Colonic mucosa (tissue), 4 donors: ENCODE results near the gene PATJ. TPM values are rescaled to one million over a fixed set of nuclear protein-coding genes. Genes with fewer than 3 reads are reported as not detected.
"Not testable (repeated sequence)": the region's sequence is repeated elsewhere in the genome, so short reads cannot be mapped to it uniquely, and the experiment has no call there.

Experiments
- DNase-seq: peaks from one replicate; pipeline ENCODE4 v3.0.0-alpha.2; 2020
- H3K27ac ChIP-seq: fragments of 200-600 bp; one replicate; pipeline ENCODE4 v1.8.0; 2021
- H3K27me3 ChIP-seq: fragments of 200-600 bp; one replicate; pipeline ENCODE4 v1.8.0; 2021
- H3K36me3 ChIP-seq: fragments of 200-600 bp; one replicate; pipeline ENCODE4 v1.8.0; 2021
- H3K4me1 ChIP-seq: fragments of 200-600 bp; one replicate; pipeline ENCODE4 v1.8.0; 2021; ENCODE audit warnings: mild to moderate bottlenecking
- H3K4me3 ChIP-seq: fragments of 200-600 bp; one replicate; pipeline ENCODE4 v1.8.0; 2021
- H3K9ac ChIP-seq, 2 donors: one replicate each; pipeline ENCODE4 v1.7.0; 2013; ENCODE audit warnings: control low read depth in 2 of 2, low read depth in 2 of 2, low read length in 2 of 2
- H3K9me3 ChIP-seq: fragments of 200-600 bp; one replicate; pipeline ENCODE4 v1.8.0; 2021
- intact Hi-C: fragments of 100-400 bp; cut with DNase I; formaldehyde crosslinking; loops from one replicate; pipeline ENCODE4 v1.14.1; 2022
- total RNA-seq, 2 donors: library from RNA; stranded (reverse); fragmentation: NEBNext Ultra II Directional in 1 of 2; extraction: Animal tissue kit (Norgen Biotek cat#: 25700) in 1 of 2; gene quantifications; one replicate each; pipeline ENCODE4 v1.2.1, GENCODE V29; 2021
- TF ChIP-seq, protein P1 (sequence below): fragments of 200-600 bp; IDR thresholded peaks from one replicate; pipeline ENCODE4 v1.8.0; 2022; ENCODE audit warnings: antibody characterized with exemption, mild to moderate bottlenecking
- donor health status: healthy.
- donor health status: DM: no; HTN: no; CAD: no.
- donor health status: DM: no; HTN: no; CAD: no.

The PATJ gene
- total RNA-seq, 2 donors from 2014 or later = 65.6 to 69.0 TPM

DNA sequence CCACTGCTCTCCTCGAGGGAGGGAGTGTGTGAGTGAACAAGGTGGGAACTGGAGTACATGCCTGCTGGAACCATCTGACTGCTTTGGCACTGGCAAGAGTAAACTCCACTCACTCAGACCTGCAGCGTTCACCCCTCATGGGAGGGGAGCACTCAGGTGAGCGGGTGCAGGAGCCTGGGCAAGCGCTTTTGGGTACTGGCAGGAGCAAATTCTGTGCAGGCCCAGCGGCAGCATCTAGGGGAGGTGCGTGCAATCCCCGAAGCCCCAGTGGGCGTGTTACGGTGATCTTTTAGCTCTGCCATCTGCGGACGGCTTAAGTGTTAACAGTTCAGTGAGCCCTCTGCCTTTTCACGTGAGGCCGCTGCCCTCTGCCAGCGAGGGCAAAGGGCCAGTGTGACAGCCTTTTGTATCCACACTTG, 127.4 kb downstream of the PATJ start:
- TF ChIP-seq, protein P1, sequence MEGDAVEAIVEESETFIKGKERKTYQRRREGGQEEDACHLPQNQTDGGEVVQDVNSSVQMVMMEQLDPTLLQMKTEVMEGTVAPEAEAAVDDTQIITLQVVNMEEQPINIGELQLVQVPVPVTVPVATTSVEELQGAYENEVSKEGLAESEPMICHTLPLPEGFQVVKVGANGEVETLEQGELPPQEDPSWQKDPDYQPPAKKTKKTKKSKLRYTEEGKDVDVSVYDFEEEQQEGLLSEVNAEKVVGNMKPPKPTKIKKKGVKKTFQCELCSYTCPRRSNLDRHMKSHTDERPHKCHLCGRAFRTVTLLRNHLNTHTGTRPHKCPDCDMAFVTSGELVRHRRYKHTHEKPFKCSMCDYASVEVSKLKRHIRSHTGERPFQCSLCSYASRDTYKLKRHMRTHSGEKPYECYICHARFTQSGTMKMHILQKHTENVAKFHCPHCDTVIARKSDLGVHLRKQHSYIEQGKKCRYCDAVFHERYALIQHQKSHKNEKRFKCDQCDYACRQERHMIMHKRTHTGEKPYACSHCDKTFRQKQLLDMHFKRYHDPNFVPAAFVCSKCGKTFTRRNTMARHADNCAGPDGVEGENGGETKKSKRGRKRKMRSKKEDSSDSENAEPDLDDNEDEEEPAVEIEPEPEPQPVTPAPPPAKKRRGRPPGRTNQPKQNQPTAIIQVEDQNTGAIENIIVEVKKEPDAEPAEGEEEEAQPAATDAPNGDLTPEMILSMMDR = no peak
- H3K9ac ChIP-seq = no peak overlapping the region
- H3K9me3 ChIP-seq = no peaks in the 10 kb centered on the region
- DNase-seq = no peak
- H3K4me3 ChIP-seq = no peak overlapping the region
- no peaks in the 10 kb centered on the region for H3K27me3 ChIP-seq
- intact Hi-C loops = no loop called here
- peaks cover 1% of the 10 kb centered on the region for H3K36me3 ChIP-seq
- H3K27ac ChIP-seq = no peak overlapping the region
- no peaks in the 10 kb centered on the region for H3K4me1 ChIP-seq

DNA sequence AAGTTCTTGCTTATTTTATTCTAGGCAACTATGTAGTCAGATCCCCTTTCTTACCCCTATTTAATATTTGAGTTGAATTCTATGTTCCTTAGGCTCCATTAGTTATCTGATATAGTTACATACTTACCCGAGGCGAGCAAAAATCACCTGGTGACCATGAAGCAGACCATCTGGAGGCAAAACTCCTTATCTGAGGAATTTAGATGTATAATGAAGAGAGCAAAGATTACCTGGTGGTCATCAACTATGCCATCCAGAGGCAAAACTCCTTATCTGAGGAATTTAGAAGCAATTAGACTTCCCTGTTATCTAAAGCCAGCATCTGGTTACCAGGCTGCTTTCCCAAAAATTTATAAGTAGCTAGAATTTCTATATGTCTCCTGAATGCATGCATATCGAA, 129.9 kb downstream of the PATJ start:
- H3K27me3 ChIP-seq = no peaks in the 10 kb centered on the region
- no peak overlapping the region for H3K27ac ChIP-seq
- TF ChIP-seq, protein P1 = no peak
- no peaks in the 10 kb centered on the region for H3K4me1 ChIP-seq
- no peaks in the 10 kb centered on the region for H3K36me3 ChIP-seq
- H3K9ac ChIP-seq = no peak overlapping the region
- H3K9me3 ChIP-seq = no peaks in the 10 kb centered on the region
- no peak for DNase-seq
- H3K4me3 ChIP-seq = no peak overlapping the region
- intact Hi-C loops = no loop called here

DNA sequence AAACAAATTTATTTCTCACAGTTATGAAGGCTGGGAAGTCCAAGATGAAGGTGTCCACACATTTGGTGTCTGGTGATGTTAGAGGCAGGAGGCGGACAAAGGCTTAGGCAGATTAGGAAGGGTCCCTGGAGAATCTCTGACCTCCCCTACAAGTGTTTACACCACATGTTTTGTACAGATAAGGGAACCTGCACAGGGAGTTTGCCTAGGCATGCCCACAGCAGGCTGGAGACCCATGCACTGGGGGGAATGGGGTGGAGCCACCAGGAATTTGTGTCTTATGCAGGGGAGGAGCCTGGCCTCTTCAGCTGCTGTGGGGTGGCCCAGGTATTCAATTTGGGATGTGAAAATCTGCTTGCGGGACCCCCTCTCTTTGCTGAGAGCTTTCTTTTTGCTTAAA, 131.3 kb downstream of the PATJ start:
- Histone ChIP-seq H3K4me1 (no peaks in the 10 kb centered on the region), H3K36me3 (no peaks in the 10 kb centered on the region), H3K9me3 (no peaks in the 10 kb centered on the region), H3K27me3 (no peaks in the 10 kb centered on the region), H3K4me3 (no peak overlapping the region), H3K9ac (no peak overlapping the region), H3K27ac (no peak overlapping the region)
- TF ChIP-seq, protein P1 = no peak
- DNase-seq = no peak
- intact Hi-C loops = no loop called here

DNA sequence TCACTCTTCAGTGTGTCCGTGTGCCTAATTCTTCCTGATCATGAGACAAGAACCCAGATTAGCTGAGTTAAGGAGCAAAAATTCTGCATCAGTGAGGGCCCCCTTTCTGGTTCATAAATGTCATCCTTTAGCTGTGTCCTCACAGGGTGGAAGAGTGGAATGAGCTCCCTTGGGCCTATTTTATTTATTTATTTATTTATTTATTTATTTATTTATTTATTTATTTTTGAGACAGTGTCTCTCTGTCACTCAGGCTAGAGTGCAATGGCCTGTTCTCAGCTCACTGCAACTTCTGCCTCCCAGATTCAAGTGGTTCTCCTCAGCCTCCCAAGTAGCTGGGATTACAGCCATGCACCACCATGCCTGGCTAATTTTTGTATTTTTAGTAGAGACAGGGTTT, 131.7 kb downstream of the PATJ start:
- intact Hi-C loops = no loop called here
- TF ChIP-seq, protein P1 = no peak
- H3K4me1 ChIP-seq = no peaks in the 10 kb centered on the region
- H3K9me3 ChIP-seq = no peaks in the 10 kb centered on the region
- DNase-seq = no peak
- no peak overlapping the region for H3K4me3 ChIP-seq
- no peaks in the 10 kb centered on the region for H3K27me3 ChIP-seq
- H3K36me3 ChIP-seq = no peaks in the 10 kb centered on the region
- H3K27ac ChIP-seq = no peak overlapping the region
- no peak overlapping the region for H3K9ac ChIP-seq

DNA sequence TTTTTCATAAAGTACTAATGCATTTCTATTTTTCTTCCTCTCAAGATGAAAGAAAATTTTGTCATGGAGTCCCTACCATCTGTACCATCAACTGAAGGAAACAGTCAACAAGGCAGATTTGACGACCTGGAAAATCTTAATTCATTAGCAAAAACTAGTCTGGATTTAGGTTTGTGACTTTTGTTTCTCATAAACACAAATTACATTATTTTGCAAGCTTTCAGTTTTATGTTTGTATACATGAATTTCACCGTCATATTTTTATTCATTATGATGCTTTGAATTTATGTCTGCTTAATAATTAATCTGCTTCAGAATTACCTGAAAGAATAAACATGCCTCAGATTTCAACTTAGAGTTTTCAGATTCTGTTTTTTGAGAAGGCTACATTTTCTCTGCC, 132.9 kb downstream of the PATJ start:
- intact Hi-C loops = no loop called here
- Histone ChIP-seq H3K4me1 (no peaks in the 10 kb centered on the region), H3K9me3 (no peaks in the 10 kb centered on the region), H3K36me3 (no peaks in the 10 kb centered on the region), H3K27ac (no peak overlapping the region), H3K27me3 (no peaks in the 10 kb centered on the region), H3K4me3 (no peak overlapping the region), H3K9ac (no peak overlapping the region)
- DNase-seq = no peak
- TF ChIP-seq, protein P1 = no peak

DNA sequence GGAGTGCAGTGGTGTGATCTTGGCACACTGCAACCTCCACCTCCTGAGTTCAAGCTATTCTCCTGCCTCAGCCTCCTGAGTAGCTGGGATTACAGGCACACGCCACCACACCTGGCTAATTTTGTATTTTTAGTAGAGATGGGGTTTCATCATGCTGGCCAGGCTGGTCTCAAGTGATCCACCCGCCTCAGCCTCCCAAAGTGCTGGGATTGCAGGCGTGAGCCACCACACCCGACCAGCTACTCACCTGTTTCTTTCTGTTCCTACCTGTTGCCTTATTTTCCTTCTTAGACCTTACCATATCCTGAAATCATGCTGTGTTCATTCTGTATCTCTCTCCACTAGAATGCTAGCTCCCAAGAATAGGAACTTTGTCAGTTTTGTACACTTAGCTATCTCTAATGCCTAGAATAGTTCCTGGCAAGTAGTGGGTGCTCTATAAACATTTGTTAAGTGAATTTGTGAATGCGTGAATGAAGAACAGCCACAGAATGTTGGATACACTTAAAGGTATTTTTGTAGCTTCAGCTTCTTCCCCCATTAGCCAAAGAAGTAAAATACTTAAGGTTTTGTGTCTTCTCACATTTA, 137.7 kb downstream of the PATJ start:
- H3K36me3 ChIP-seq, H3K27ac ChIP-seq, H3K9me3 ChIP-seq: not testable (repeated sequence)

More for the DNA sequence above, 137.7 kb downstream of the PATJ start:
- H3K9ac ChIP-seq, H3K4me3 ChIP-seq, DNase-seq, H3K27me3 ChIP-seq, intact Hi-C loops, H3K4me1 ChIP-seq: not testable (repeated sequence)
